Stimulated activated CD4-positive, alpha-beta T cell treated with anti-CD3 and anti-CD28 coated beads, Interleukin-1b, Interleukin-23, amount 100 ng/mL, for 4 hours (primary cell): ENCODE results near the gene PRSS36.
"Not testable (repeated sequence)": the region's sequence is repeated elsewhere in the genome, so short reads cannot be mapped to it uniquely, and the experiment has no call there.

ENCODE experiments used
- DNase-seq, 2 donors: peaks; one replicate each; pipeline ENCODE4 v3.0.0-alpha.2; 2020; ENCODE audit warnings: low read depth in 2 of 2

Gene PRSS36

GRCh38 chr16:31149894-31150890 lies at the start of gene PRSS36:
Gene PRSS36, minus strand, starts transcription at chr16:31150066. Its CDS starts 31 bp downstream, at chr16:31150035.
- DNase-seq = no peak

GRCh38 chr16:31199430-31200041 lies 49.7 kb upstream of the PRSS36 start:
- no peak for DNase-seq

DNA sequence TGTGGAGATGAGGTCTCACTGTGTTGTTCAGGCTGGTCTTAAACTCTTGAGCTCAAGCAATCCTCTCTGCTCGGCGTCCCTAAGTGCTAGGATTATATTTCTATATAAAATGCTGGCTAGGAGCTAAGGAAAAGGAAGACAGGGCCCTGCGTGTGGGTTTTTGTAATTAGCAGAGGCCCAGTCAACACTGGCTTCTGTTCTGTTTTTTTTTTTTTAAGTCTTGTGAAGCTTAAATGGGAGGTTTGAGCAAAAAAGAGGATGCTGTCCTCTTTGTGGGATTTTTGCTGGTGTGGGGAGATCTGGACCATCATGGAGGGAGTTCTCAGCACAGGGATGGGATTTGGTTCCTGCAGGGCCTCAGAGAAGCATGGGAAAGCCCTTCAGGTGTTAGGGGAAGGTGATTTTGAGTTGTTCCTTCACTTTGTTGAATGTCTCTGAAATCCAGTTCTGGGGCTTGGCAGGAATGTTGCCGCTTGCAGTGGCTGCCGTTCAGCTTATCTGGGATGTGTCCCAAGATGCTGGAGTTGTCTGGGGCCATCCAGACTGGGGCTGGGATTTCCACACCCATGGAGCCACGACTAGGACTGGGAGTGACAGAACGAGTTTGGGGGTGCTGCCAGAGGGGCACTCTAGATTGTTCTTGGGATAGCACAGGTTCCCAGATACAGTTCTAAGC lies 48.5 kb upstream of the PRSS36 start:
- DNase-seq = no peak

- DNase-seq = no peak
These were observed 46.6 kb upstream of the PRSS36 start for GRCh38 chr16:31196324-31197088.

- not testable (repeated sequence) for DNase-seq
These were observed 46.0 kb upstream of the PRSS36 start for GRCh38 chr16:31195861-31196260.

DNA sequence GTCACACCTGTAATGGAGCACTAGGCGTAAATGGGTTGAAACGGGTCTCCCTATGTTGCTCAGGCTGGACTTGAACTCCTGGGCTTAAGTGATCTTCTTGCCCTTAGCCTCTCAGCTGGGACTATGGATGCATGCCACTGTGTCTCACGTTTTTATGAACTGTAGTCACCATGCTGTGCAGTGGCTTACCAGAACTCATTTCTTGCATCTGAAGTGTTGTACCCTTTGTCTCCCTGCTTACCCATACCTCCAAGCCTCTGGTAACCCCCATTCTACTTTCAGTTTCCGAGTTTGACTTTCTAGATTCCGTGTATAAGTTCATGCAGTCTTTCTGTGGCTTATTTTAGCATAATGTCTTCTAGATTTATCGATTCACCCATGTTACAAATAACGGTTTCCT lies 45.0 kb upstream of the PRSS36 start:
- no peak for DNase-seq

DNA sequence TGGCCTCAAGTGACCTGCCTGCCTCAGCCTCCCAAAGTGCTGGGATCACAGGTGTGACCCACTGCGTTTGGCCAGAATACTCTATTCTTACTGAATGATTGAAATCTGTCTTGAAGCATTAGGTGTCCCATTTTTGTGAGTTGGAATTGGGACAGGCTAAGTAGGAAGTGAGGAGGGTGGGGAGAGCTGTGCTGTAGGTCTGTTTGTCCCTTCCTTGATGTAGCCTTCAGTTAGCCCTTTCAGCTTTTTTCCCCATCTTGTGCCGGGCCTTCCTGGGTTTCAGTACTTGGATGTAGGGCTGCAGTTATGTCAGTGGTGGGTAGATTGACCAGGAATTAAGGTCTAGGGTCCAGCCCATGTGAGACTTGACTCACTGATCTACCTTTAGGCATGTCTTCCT lies 44.0 kb upstream of the PRSS36 start:
- no peak for DNase-seq

DNA sequence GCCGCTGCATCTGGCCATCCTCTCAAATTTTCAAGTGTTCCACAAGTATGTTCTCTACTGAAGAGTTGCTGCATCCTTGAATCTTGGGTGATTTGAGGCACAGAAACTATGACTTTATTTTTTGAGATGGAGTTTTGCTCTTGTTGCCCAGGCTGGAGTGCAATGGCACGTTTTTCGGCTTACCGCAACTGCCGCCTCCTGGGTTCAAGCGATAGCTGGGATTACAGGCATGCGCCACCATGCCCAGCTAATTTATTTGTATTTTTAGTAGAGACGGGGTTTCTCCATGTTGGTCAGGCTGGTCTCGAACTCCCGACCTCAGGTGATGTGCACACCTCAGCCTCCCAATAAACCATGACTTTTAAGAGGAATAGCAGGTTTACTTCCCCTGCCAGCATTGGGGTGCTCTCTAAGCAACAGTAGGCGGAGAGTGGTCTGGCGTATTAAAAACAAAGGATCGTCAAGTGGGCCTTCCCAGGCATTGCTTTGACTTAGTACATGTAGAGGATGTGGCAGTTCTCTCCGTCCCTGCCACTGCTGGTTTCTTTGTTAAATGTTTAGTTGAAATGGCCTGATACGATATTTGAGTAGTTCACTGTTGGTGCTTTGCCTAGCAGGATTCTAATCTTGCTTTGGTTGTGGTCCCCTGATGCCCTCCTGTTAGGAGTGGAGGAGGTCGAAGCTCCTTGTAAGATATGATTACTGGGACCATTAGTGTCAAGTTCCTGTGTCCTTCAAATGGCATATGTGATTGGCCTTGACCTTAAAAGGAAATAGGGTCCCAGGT lies 43.2 kb upstream of the PRSS36 start:
- DNase-seq = no peak

DNA sequence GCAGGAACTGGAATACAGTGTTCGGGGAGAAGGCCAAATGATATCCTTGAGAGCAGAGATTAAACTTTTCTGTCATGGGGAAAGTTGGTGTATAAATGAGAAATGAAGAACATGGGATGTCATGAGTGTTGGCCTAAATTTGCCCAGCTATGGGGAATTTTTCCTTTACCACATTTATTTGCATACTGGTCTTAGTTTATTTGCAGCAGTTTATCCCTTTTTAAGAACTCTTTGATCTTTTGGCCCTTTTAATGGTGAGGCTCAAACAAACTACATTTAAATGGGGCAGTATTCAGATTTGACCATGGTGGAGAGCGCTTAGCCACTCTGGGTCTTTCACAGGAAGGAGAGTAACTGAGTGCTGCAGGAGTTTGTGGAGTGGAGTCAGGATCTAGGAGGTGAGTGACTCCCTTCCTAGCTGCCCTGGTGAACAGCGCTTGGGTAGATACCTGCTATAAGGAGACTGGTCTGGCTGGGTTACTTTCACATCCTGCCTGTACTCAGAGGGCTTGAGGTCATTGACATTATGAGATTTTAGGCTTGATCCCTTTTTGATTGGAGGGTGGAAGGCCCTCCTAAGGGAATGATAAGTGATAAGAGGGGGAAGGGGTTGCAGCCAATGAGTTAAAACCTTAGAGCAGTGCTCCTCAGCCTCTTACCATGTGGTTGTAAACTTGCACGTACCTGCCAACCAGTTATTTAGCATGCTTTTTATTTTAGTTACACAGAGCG lies 42.0 kb upstream of the PRSS36 start:
- no peak for DNase-seq

GRCh38 chr16:31190818-31191444 lies 41.1 kb upstream of the PRSS36 start:
- no peak for DNase-seq

DNA sequence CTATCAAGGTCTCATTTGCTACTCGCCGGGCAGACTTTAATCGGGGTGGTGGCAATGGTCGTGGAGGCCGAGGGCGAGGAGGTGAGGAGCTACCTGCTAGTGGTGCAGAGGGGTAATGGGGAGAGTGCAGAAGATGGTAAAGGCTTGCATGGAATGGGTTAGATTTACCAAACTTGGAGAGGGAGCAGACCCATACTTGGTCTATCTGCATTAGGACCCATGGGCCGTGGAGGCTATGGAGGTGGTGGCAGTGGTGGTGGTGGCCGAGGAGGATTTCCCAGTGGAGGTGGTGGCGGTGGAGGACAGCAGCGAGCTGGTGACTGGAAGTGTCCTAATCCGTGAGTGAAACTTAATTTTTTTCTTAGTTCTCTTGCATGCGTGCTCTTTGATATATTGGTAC lies 40.2 kb upstream of the PRSS36 start:
- no peak for DNase-seq

DNA sequence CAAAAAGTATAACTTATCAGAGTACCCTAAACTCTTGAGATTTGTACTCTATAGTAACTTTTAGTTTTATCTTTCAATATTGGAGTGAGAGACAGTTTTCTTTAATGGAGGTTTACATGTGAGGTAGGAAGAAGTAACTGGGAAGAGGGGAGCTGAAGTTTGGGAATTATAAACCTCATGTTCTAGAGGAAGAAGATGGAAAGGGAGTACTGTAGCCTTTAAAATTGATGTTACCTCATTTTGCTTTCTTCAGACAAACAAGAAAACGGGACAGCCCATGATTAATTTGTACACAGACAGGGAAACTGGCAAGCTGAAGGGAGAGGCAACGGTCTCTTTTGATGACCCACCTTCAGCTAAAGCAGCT lies 39.5 kb upstream of the PRSS36 start:
- no peak for DNase-seq

GRCh38 chr16:31188450-31189411 lies 38.9 kb upstream of the PRSS36 start:
- DNase-seq = no peak

GRCh38 chr16:31187808-31188189 lies 37.9 kb upstream of the PRSS36 start:
- DNase-seq = no peak

DNA sequence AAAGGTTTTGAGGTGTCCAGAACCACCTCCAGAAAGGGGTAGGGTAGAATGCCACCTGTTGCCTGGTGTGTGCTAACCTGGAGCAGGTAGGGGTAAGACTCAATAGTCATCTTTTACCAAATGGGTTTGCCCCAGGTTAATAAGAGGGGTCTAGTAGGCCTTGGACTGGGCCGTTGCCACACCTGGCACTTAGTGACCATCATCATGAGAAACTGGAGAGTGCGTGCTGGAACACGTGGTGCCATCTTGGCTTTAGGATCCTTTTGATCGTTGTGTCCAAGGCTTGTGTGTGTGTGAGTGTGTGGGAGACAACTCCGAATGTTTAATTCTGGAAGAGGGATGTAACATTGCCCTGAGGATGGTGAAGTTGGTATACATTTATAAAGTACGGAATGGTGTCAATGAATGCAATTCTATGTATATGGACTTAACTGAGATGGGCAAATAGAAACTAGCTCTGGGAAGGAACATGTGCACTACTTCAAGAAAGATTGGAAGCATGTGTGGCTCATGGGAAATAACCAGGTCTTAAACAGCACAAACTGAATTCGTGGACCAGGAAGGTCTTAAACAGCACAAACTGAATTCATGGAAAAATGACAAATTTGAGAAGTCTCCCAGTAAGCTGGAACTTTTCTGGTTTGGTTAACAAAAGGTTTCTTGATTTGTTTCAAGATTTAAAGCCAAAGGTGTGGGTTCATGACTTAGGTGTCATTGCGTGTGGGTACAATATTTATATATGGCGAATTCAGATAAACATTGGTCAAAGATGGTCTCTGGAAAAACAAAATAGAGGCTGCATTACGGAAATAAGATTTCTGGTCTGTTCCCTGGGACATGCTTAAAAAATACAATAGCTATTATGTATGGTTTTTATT lies 37.3 kb upstream of the PRSS36 start:
- DNase-seq = no peak

GRCh38 chr16:31186176-31186575 lies 36.3 kb upstream of the PRSS36 start:
- no peak for DNase-seq

GRCh38 chr16:31185339-31185738 lies 35.5 kb upstream of the PRSS36 start:
- no peak for DNase-seq

GRCh38 chr16:31184888-31185287 lies 35.0 kb upstream of the PRSS36 start:
- no peak for DNase-seq
